Colonic mucosa (tissue), 4 donors: ENCODE results near the gene MAP3K19. TPM values are rescaled to one million over a fixed set of nuclear protein-coding genes. Genes with fewer than 3 reads are reported as not detected.

Experiments
- DNase-seq: peaks from one replicate; pipeline ENCODE4 v3.0.0-alpha.2; 2020
- H3K27ac ChIP-seq: fragments of 200-600 bp; one replicate; pipeline ENCODE4 v1.8.0; 2021
- H3K27me3 ChIP-seq: fragments of 200-600 bp; one replicate; pipeline ENCODE4 v1.8.0; 2021
- H3K36me3 ChIP-seq: fragments of 200-600 bp; one replicate; pipeline ENCODE4 v1.8.0; 2021
- H3K4me1 ChIP-seq: fragments of 200-600 bp; one replicate; pipeline ENCODE4 v1.8.0; 2021; ENCODE audit warnings: mild to moderate bottlenecking
- H3K4me3 ChIP-seq: fragments of 200-600 bp; one replicate; pipeline ENCODE4 v1.8.0; 2021
- H3K9ac ChIP-seq, 2 donors: one replicate each; pipeline ENCODE4 v1.7.0; 2013; ENCODE audit warnings: control low read depth in 2 of 2, low read depth in 2 of 2, low read length in 2 of 2
- H3K9me3 ChIP-seq: fragments of 200-600 bp; one replicate; pipeline ENCODE4 v1.8.0; 2021
- intact Hi-C: fragments of 100-400 bp; cut with DNase I; formaldehyde crosslinking; loops from one replicate; pipeline ENCODE4 v1.14.1; 2022
- total RNA-seq, 2 donors: library from RNA; stranded (reverse); fragmentation: NEBNext Ultra II Directional in 1 of 2; extraction: Animal tissue kit (Norgen Biotek cat#: 25700) in 1 of 2; gene quantifications; one replicate each; pipeline ENCODE4 v1.2.1, GENCODE V29; 2021
- TF ChIP-seq, protein P1 (sequence below): fragments of 200-600 bp; IDR thresholded peaks from one replicate; pipeline ENCODE4 v1.8.0; 2022; ENCODE audit warnings: antibody characterized with exemption, mild to moderate bottlenecking
- donor health status: healthy.
- donor health status: DM: no; HTN: no; CAD: no.
- donor health status: DM: no; HTN: no; CAD: no.

The MAP3K19 gene
- total RNA-seq, 2 donors from 2014 or later = not detected

DNA sequence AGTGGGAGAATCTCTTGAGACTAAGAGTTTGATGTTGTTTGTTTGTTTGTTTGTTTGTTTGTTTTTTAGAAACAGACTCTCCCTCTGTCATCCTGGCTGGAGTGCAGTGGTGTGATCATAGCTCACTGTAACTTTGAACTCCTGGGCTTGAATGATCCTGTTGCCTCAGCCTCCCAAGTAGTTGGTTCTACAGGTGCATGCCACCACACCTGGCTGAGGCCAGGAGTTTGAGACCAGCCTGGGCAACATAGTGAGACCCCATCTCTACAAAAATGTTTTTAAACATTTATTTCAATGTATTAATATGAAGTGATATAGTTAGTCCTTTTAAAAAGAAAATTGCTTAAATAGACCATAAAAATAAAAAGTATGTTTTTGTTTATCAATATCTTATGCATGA is 35.6 kb downstream of the MAP3K19 start:
- intact Hi-C loops = no loop called here
- DNase-seq = no peak

DNA sequence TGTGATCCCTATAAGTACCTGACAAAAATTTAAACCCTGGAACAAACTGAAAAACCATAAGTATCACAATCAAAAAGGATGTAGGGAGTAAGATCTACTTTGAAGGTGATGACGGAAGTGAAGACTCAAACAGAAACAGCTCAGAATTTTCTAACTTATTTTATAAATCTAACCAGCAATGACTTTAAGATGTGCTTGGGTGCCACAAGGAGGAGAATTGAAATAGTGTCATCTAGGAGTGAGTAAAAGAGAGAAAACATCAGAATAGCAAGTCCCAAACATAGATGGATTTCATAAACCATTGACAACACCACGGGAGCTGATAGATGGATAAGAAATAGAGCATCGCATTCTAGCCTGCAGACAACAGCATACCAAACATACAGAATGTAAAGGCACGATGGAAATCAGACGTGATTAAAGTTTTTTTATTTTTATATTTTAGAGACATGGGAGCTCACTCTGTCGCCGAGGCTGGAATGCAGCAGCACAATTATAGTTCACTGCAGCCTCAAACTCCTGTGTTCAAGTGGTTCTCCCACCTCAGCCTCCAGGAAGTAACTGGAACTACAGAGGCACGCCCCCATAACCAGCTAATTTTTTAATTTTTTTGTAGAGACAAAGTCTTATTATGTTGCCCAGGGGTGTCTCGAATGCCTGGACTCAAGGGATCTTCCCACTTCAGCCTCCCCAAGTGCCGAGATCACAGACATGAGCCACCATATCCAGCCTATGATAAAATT is 36.9 kb downstream of the MAP3K19 start:
- no peaks in the 10 kb centered on the region for H3K27me3 ChIP-seq
- H3K4me3 ChIP-seq = no peak overlapping the region
- H3K36me3 ChIP-seq = no peaks in the 10 kb centered on the region
- DNase-seq = no peak
- H3K4me1 ChIP-seq = no peaks in the 10 kb centered on the region
- H3K9ac ChIP-seq = no peak overlapping the region
- TF ChIP-seq, protein P1, sequence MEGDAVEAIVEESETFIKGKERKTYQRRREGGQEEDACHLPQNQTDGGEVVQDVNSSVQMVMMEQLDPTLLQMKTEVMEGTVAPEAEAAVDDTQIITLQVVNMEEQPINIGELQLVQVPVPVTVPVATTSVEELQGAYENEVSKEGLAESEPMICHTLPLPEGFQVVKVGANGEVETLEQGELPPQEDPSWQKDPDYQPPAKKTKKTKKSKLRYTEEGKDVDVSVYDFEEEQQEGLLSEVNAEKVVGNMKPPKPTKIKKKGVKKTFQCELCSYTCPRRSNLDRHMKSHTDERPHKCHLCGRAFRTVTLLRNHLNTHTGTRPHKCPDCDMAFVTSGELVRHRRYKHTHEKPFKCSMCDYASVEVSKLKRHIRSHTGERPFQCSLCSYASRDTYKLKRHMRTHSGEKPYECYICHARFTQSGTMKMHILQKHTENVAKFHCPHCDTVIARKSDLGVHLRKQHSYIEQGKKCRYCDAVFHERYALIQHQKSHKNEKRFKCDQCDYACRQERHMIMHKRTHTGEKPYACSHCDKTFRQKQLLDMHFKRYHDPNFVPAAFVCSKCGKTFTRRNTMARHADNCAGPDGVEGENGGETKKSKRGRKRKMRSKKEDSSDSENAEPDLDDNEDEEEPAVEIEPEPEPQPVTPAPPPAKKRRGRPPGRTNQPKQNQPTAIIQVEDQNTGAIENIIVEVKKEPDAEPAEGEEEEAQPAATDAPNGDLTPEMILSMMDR = no peak
- no peak overlapping the region for H3K27ac ChIP-seq
- no peaks in the 10 kb centered on the region for H3K9me3 ChIP-seq
- intact Hi-C loops = no loop called here

More for the DNA sequence above, 35.6 kb downstream of the MAP3K19 start:
- H3K36me3 ChIP-seq = no peaks in the 10 kb centered on the region
- no peak overlapping the region for H3K27ac ChIP-seq
- no peak overlapping the region for H3K9ac ChIP-seq
- no peaks in the 10 kb centered on the region for H3K9me3 ChIP-seq
- H3K4me3 ChIP-seq = no peak overlapping the region
- H3K27me3 ChIP-seq = no peaks in the 10 kb centered on the region
- TF ChIP-seq, protein P1 = no peak
- H3K4me1 ChIP-seq = no peaks in the 10 kb centered on the region

DNA sequence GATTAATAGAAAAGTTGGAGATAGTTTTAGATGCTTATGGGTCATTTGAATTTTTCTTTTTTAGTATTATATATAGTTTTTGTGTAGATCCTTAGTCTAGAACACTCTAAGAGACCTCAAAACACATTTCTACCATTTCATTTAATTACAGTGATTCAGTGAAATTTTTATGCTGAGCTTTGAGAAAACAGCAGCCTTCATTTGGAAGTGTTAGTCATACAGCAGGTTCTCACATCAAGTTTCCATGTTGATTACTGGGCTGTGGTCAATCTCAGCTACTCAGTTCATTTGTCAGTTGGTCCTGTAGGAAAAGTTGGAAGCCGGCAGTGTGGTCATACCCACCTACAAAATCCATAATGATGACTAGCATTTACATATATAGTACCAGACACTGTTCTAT is 37.9 kb downstream of the MAP3K19 start:
- H3K9ac ChIP-seq = no peak overlapping the region
- no peaks in the 10 kb centered on the region for H3K4me1 ChIP-seq
- H3K4me3 ChIP-seq = no peak overlapping the region
- intact Hi-C loops = loop anchor here (10.0 kb wide), 1 partner anchor 785 kb away; no protein-coding TSS in a partner anchor
- TF ChIP-seq, protein P1 = no peak
- DNase-seq = no peak
- H3K27me3 ChIP-seq = no peaks in the 10 kb centered on the region
- H3K27ac ChIP-seq = no peak overlapping the region
- no peaks in the 10 kb centered on the region for H3K9me3 ChIP-seq
- no peaks in the 10 kb centered on the region for H3K36me3 ChIP-seq

DNA sequence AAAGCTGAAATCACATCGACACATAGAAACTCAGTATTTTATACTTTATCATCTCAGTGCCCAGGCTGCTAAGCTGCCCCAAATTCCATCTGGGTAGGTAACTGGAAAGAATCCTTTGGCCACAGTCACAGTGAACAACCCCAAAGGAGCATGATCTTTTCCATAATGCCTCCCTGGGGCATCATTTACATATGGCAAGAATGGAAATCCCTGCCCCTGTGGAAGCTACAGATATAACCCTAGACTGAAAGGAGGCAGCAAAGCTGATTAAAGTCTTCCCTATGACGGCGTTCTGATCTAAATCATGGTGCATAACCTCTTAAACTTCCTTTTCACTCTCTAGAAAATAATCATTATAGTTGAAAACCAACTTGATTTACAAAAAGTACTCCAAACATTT is 41.5 kb downstream of the MAP3K19 start:
- H3K27ac ChIP-seq = no peak overlapping the region
- H3K36me3 ChIP-seq = no peaks in the 10 kb centered on the region
- H3K27me3 ChIP-seq = no peaks in the 10 kb centered on the region
- H3K4me1 ChIP-seq = no peaks in the 10 kb centered on the region
- intact Hi-C loops = loop anchor here (2.0 to 10.0 kb wide), 2 partner anchors 705 to 789 kb away; no protein-coding TSS in a partner anchor
- TF ChIP-seq, protein P1 = no peak
- no peaks in the 10 kb centered on the region for H3K9me3 ChIP-seq
- H3K9ac ChIP-seq = no peak overlapping the region
- H3K4me3 ChIP-seq = no peak overlapping the region
- no peak for DNase-seq

DNA sequence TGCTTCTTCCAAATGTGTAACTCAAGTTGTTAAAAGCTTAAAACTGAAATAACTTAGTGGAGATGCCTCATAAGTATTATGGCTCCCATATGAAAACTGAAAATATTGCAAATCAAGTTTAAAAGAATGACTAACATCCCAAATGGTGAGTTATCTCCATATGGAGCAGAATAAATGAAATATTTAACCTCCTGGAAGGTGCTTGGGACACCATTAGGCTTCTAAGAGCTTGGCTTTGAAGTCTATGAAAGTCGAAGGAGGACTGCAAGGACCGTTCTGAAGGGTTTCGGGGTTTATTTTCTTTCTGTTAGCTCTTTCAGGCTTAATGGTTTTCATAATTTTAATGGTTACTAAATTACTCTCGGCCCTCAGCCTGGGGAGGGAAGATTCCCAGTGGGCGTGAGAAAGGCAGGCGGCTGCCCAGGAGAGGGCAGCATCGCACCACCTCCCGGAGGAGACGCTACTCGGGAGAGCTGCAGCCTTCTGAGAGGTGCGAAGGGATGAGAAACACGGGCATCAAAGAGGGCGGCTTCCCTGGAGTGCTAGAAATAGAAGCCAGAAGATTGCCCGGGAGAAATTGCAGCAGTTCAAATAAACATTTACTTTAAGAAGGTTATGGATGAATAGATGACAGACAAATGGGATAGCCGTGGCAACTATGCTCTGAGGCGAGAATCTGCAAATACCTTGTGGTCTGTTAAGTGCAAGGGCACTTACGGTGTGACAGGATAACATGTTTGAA is 43.1 kb downstream of the MAP3K19 start:
- no peak overlapping the region for H3K9ac ChIP-seq
- DNase-seq = peak; percentile 73
- TF ChIP-seq, protein P1 = peak; percentile 82
- H3K27ac ChIP-seq = no peak overlapping the region
- no peak overlapping the region for H3K4me3 ChIP-seq
- H3K36me3 ChIP-seq = no peaks in the 10 kb centered on the region
- no peaks in the 10 kb centered on the region for H3K9me3 ChIP-seq
- no peaks in the 10 kb centered on the region for H3K4me1 ChIP-seq
- H3K27me3 ChIP-seq = no peaks in the 10 kb centered on the region
- intact Hi-C loops = loop anchor here (2.0 to 10.0 kb wide), 2 partner anchors 707 to 791 kb away; no protein-coding TSS in a partner anchor
